HCT116 (cell line): Measurements from ENCODE around the gene SLC35F1. TPM values are rescaled to one million over a fixed set of nuclear protein-coding genes. Genes with fewer than 3 reads are reported as not detected.

ENCODE experiments used
- ATAC-seq: fragments of 200-7000 bp; cut with Tn5 transposase; 2 replicates; pipeline ENCODE4 v1.9.1; 2020; ENCODE audit warnings: mild to moderate bottlenecking, moderate library complexity
- BruUV-seq: library from RNA; stranded (reverse); fragments of 400-500 nt; replicated peaks from 2 replicates; lab custom pipeline; 2021; lab: Mats Ljungman, UMichigan
- CTCF ChIA-PET: fragments of 300-600 bp; sonication (Branson Sonifier 250); formaldehyde crosslinking; loops from one replicate; lab custom pipeline; 2021; ENCODE audit warnings: antibody characterized with exemption; lab: Charles Lee
- POLR2A ChIA-PET: fragments of 300-600, 350-600 bp; sonication (Branson Sonifier 250); formaldehyde crosslinking; loops from one replicate; lab custom pipeline; 2021; ENCODE audit warnings: antibody characterized with exemption; lab: Charles Lee
- RAD21 ChIA-PET, 2 experiments: fragments of 300-600 bp; sonication (Branson Sonifier 250); formaldehyde crosslinking; loops; one replicate each; lab custom pipeline; 2023; ENCODE audit warnings: low total read pairs in 2 of 2; ENCODE audit not compliant: uncharacterized antibody in 2 of 2, unreplicated experiment in 2 of 2, low non-redundant PET in 1 of 2; lab: Charles Lee
- DNase-seq: peaks from one replicate; pipeline ENCODE4 v3.0.0-alpha.2; 2010; ENCODE audit warnings: low read depth, low spot score
- H2AFZ ChIP-seq: fragments of 200-600 bp; shearing (Covaris generic), sonication (generic); 2 replicates; pipeline ENCODE4 v1.6.1; 2017; ENCODE audit warnings: low read depth, mixed run types, mixed read lengths, antibody characterized with exemption, low read length; ENCODE audit not compliant: poor library complexity, severe bottlenecking
- H3K27ac ChIP-seq: 2 replicates; pipeline ENCODE4 v1.5.1; 2012; ENCODE audit warnings: low read depth, low read length
- H3K27me3 ChIP-seq: fragments of 200-600 bp; sonication (generic); 2 replicates; pipeline ENCODE4 v1.6.1; 2016; ENCODE audit warnings: mixed run types, low read length, mixed read lengths; ENCODE audit not compliant: insufficient read depth
- H3K36me3 ChIP-seq, 2 experiments: fragments of 200-500 bp in 1 of 2; fragments of 200-600 bp in 1 of 2; sonication (Bioruptor generic) in 1 of 2; sonication (generic) in 1 of 2; 2 replicates each; pipeline versions ENCODE4 v1.5.1 to v1.6.1; 2014 to 2016; ENCODE audit warnings: low read length in 2 of 2, inconsistent platforms in 1 of 2, mixed read lengths in 1 of 2, mixed run types in 1 of 2; ENCODE audit not compliant: insufficient read depth in 2 of 2, control insufficient read depth in 1 of 2
- H3K4me1 ChIP-seq, 2 experiments: fragments of 200-600 bp in 1 of 2; sonication (generic) in 1 of 2; 2 replicates each; pipeline versions ENCODE4 v1.5.1 to v1.6.1; 2012 to 2017; ENCODE audit warnings: low read length in 2 of 2, inconsistent platforms in 1 of 2, mild to moderate bottlenecking in 1 of 2, mixed read lengths in 1 of 2, mixed run types in 1 of 2, moderate library complexity in 1 of 2; ENCODE audit not compliant: insufficient read depth in 2 of 2, control insufficient read depth in 1 of 2
- H3K4me2 ChIP-seq: fragments of 200-600 bp; sonication (generic); 2 replicates; pipeline ENCODE4 v1.6.1; 2017; ENCODE audit warnings: mixed run types, low read length, mixed read lengths
- H3K4me3 ChIP-seq, 2 experiments: fragments of 200-600 bp in 1 of 2; sonication (generic) in 1 of 2; replicated peaks in 1 of 2; 2 replicates each; pipeline ENCODE4 v1.5.1; 2011 to 2016; ENCODE audit warnings: low read length in 2 of 2, control low read depth in 1 of 2, low read depth in 1 of 2, mild to moderate bottlenecking in 1 of 2, mixed read lengths in 1 of 2, mixed run types in 1 of 2
- H3K79me2 ChIP-seq: fragments of 200-600 bp; sonication (generic); 2 replicates; pipeline ENCODE4 v1.6.1; 2017; ENCODE audit warnings: mild to moderate bottlenecking, mixed run types, low read length, moderate library complexity, mixed read lengths; ENCODE audit not compliant: insufficient read depth
- H3K9ac ChIP-seq: fragments of 200-600 bp; sonication (generic); 2 replicates; pipeline ENCODE4 v1.6.1; 2016; ENCODE audit warnings: low read length, mixed read lengths
- H3K9me2 ChIP-seq: fragments of 200-600 bp; sonication (generic), shearing (Covaris generic); 2 replicates; pipeline ENCODE4 v1.6.1; 2017; ENCODE audit warnings: mixed run types, mild to moderate bottlenecking, moderate library complexity; ENCODE audit not compliant: insufficient read depth
- H3K9me3 ChIP-seq, 2 experiments: fragments of 200-500 bp in 1 of 2; fragments of 200-600 bp in 1 of 2; sonication (Bioruptor generic) in 1 of 2; sonication (generic) in 1 of 2; 2 replicates each; pipeline ENCODE4 v1.6.1; 2014 to 2017; ENCODE audit warnings: low read length in 2 of 2, mixed read lengths in 2 of 2, inconsistent platforms in 1 of 2, low read depth in 1 of 2, mild to moderate bottlenecking in 1 of 2, mixed run types in 1 of 2, moderate library complexity in 1 of 2; ENCODE audit not compliant: control insufficient read depth in 1 of 2, insufficient read depth in 1 of 2
- H4K20me1 ChIP-seq: fragments of 200-600 bp; sonication (generic), shearing (Covaris generic); 2 replicates; pipeline ENCODE4 v1.6.1; 2017; ENCODE audit warnings: mixed run types, mild to moderate bottlenecking, moderate library complexity; ENCODE audit not compliant: insufficient read depth
- CEBPB ChIP-seq: IDR thresholded peaks from 2 replicates; pipeline ENCODE4 v1.6.1; 2012; ENCODE audit warnings: low read depth
- EZH2phosphoT487 ChIP-seq: fragments of 200-600 bp; IDR thresholded peaks from 2 replicates; pipeline ENCODE4 v1.6.1; 2018; ENCODE audit warnings: antibody characterized with exemption, borderline replicate concordance
- POLR2A ChIP-seq: IDR thresholded peaks from 2 replicates; pipeline ENCODE4 v1.7.0; 2011; ENCODE audit warnings: borderline replicate concordance; ENCODE audit not compliant: insufficient read depth, insufficient read length; ENCODE audit errors: extremely low read depth
- SP1 ChIP-seq: IDR thresholded peaks from 2 replicates; pipeline ENCODE4 v1.6.1; 2012; ENCODE audit warnings: low read depth
- YY1 ChIP-seq: IDR thresholded peaks from 2 replicates; pipeline ENCODE4 v1.6.1; 2011; ENCODE audit warnings: low read length, low read depth, moderate library complexity, mild to moderate bottlenecking; ENCODE audit not compliant: insufficient replicate concordance; ENCODE audit errors: extremely low read depth
- ZFX ChIP-seq: fragments of 450-650 bp; IDR thresholded peaks from 2 replicates; pipeline ENCODE4 v1.6.1; 2017
- intact Hi-C: fragments of 100-400 bp; cut with micrococcal nuclease; formaldehyde crosslinking; loops from 2 replicates; pipeline ENCODE4 v1.10.0; 2022
- total RNA-seq: library from RNA; stranded (reverse); gene quantifications from one replicate; pipeline ENCODE4 v1.2.1, GENCODE V29; 2021; ENCODE audit not compliant: unreplicated experiment

Gene SLC35F1
- total RNA-seq, 1 experiment from 2014 or later, result 0.07 TPM

- Histone ChIP-seq H3K4me3 (no peak overlapping the region), H3K79me2 (no peaks in the 10 kb centered on the region), H4K20me1 (no peaks in the 10 kb centered on the region), H3K27ac (no peak overlapping the region), H3K36me3 (no peaks in the 10 kb centered on the region), H3K9me3 (no peaks in the 10 kb centered on the region), H3K9me2 (no peaks in the 10 kb centered on the region), H3K27me3 (no peaks in the 10 kb centered on the region), H2AFZ (no peak overlapping the region), H3K4me1 (no peaks in the 10 kb centered on the region), H3K4me2 (no peak overlapping the region), H3K9ac (no peak overlapping the region)
- no peak for TF ChIP-seq EZH2phosphoT487
- no peak for TF ChIP-seq ZFX
- no peak for TF ChIP-seq SP1
- no peak for TF ChIP-seq YY1
- no TSS peak for BruUV-seq
- ChIA-PET POLR2A (no interaction called here), CTCF (no interaction called here), RAD21 (no interaction called here)
- ATAC-seq, result no peak
- no peak for DNase-seq
- intact Hi-C loops, result no loop called here
Measured at GRCh38 chr6:118177720-118178119, 270.7 kb downstream of the SLC35F1 start.

GRCh38 chr6:118179048-118179447 is 272.0 kb downstream of the SLC35F1 start:
- no peaks in the 10 kb centered on the region for H3K36me3 ChIP-seq
- ATAC-seq, result no peak
- H3K4me3 ChIP-seq, result no peak overlapping the region
- H3K27me3 ChIP-seq, result no peaks in the 10 kb centered on the region
- intact Hi-C loops, result no loop called here
- no peaks in the 10 kb centered on the region for H3K79me2 ChIP-seq
- no peak for DNase-seq
- no TSS peak for BruUV-seq
- ChIA-PET CTCF (no interaction called here), POLR2A (no interaction called here), RAD21 (no interaction called here)
- H2AFZ ChIP-seq, result no peak overlapping the region
- H4K20me1 ChIP-seq, result no peaks in the 10 kb centered on the region
- no peak for TF ChIP-seq CEBPB
- no peak for TF ChIP-seq POLR2A
- H3K4me1 ChIP-seq, result no peaks in the 10 kb centered on the region
- no peak overlapping the region for H3K27ac ChIP-seq
- H3K9ac ChIP-seq, result no peak overlapping the region
- H3K4me2 ChIP-seq, result no peak overlapping the region
- H3K9me3 ChIP-seq, result no peaks in the 10 kb centered on the region
- no peaks in the 10 kb centered on the region for H3K9me2 ChIP-seq
